Measurements from ENCODE around the gene NEK1. TPM values are rescaled to one million over a fixed set of nuclear protein-coding genes. Genes with fewer than 3 reads are reported as not detected.

The NEK1 gene
- total and polyA plus RNA-seq, 7 donors = 3.0 to 8.8 (median 7.6) TPM

DNA sequence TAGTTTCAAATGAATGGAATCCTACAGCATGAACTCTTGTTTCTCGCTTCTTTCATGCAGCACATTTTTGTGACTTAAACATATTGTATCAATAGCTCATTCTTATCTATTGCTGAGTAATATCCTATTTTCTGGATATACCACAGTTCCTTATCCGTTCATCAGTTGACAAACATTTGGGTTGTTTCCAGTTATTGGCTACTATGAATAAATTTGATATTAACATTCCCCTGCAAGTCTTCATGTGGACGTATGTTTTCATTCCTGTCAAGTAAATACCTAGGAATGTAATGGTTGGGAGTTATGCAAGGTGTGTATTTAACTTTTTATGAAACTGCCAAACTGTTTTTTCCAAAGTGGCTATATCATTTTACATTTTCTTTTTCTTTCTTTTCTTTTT is 227.6 kb downstream of the NEK1 start:
- DNase-seq = no peak
- Histone ChIP-seq H3K27me3 (ENCODE audit: insufficient read depth in 3 of 3, low read length in 2 of 3) (no peaks in the 10 kb centered on the region), H3K36me3 (ENCODE audit: insufficient read depth in 1 of 2, low read depth in 1 of 2) (no peaks in the 10 kb centered on the region), H3K4me3 (no peak overlapping the region), H3K27ac (no peak overlapping the region), H3K9me3 (peaks cover 14% of the 10 kb centered on the region), H3K4me1 (no peaks in the 10 kb centered on the region)
- no peak for ATAC-seq
- intact Hi-C loops (cut with DNase I) = no loop called here
- TF ChIP-seq CTCF (IDR thresholded peaks at IDR 0.05) = no peak
- WGBS, 3 donors = 81 to 90% (median 88%) methylated on average over 3 of the region's 3 CpGs

DNA sequence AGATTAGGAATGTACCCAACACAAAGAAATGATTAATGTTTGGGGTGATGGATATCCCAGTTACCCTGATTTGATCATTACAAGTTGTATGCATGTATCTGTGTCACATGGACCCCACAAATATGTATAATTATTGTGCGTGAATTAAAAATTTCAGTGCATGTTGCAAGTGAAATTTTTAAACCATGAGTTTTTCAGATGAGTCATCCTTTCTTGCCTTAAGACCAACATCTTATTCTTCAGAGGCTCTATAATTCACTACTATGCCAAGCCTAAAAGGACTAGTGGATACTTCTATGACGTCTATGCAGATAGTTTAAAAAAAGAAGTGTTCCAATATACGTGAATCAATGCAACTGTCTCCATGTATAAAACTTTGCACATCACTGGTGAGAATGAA is 228.7 kb downstream of the NEK1 start:
- no peak for DNase-seq
- no peaks in the 10 kb centered on the region for H3K27me3 ChIP-seq (ENCODE audit: insufficient read depth in 3 of 3, low read length in 2 of 3)
- ATAC-seq = no peak
- no peak overlapping the region for H3K4me3 ChIP-seq
- intact Hi-C loops (cut with DNase I) = no loop called here
- no peaks in the 10 kb centered on the region for H3K36me3 ChIP-seq (ENCODE audit: insufficient read depth in 1 of 2, low read depth in 1 of 2)
- H3K9me3 ChIP-seq = peaks cover 14% of the 10 kb centered on the region
- TF ChIP-seq CTCF (IDR thresholded peaks at IDR 0.05) = no peak
- H3K27ac ChIP-seq = no peak overlapping the region
- WGBS, 3 donors = 72 to 86% (median 75%) methylated on average over 3 of the region's 3 CpGs
- H3K4me1 ChIP-seq = no peaks in the 10 kb centered on the region

GRCh38 chr4:169379688-169380087 is 232.7 kb downstream of the NEK1 start:
- Histone ChIP-seq H3K27ac (no peak overlapping the region), H3K36me3 (ENCODE audit: insufficient read depth in 1 of 2, low read depth in 1 of 2) (no peaks in the 10 kb centered on the region), H3K27me3 (ENCODE audit: insufficient read depth in 3 of 3, low read length in 2 of 3) (no peaks in the 10 kb centered on the region), H3K4me3 (no peak overlapping the region), H3K9me3 (peaks cover 39% of the 10 kb centered on the region), H3K4me1 (no peaks in the 10 kb centered on the region)
- no peak for DNase-seq
- no peak for TF ChIP-seq CTCF (IDR thresholded peaks at IDR 0.05)
- intact Hi-C loops (cut with DNase I) = no loop called here
- no peak for ATAC-seq

GRCh38 chr4:169377367-169377766 is 235.0 kb downstream of the NEK1 start:
- Histone ChIP-seq H3K36me3 (ENCODE audit: insufficient read depth in 1 of 2, low read depth in 1 of 2) (no peaks in the 10 kb centered on the region), H3K27ac (no peak overlapping the region), H3K9me3 (peaks cover 39% of the 10 kb centered on the region), H3K4me1 (no peaks in the 10 kb centered on the region), H3K27me3 (ENCODE audit: insufficient read depth in 3 of 3, low read length in 2 of 3) (no peaks in the 10 kb centered on the region), H3K4me3 (no peak overlapping the region)
- ATAC-seq (no peak), DNase-seq (no peak)
- no peak for TF ChIP-seq CTCF (IDR thresholded peaks at IDR 0.05)
- intact Hi-C loops (cut with DNase I) = no loop called here

- intact Hi-C loops (cut with DNase I) = no loop called here
- no peaks in the 10 kb centered on the region for H3K4me1 ChIP-seq
- H3K9me3 ChIP-seq = peaks cover 32% of the 10 kb centered on the region
- no peak for TF ChIP-seq CTCF (IDR thresholded peaks at IDR 0.05)
- no peaks in the 10 kb centered on the region for H3K36me3 ChIP-seq (ENCODE audit: insufficient read depth in 1 of 2, low read depth in 1 of 2)
- H3K27me3 ChIP-seq (ENCODE audit: insufficient read depth in 3 of 3, low read length in 2 of 3) = no peaks in the 10 kb centered on the region
- DNase-seq = no peak
- no peak overlapping the region for H3K4me3 ChIP-seq
- no peak for ATAC-seq
- 71 to 97% (median 92%) methylated on average over 1 of the region's 1 CpG for WGBS, 3 donors
- H3K27ac ChIP-seq = no peak overlapping the region
These were observed 236.0 kb downstream of the NEK1 start for GRCh38 chr4:169376421-169376820.

Data from psoas muscle (tissue), 8 donors.